ENCODE results near the gene PDCD11.
A peak's percentile ranks its signal among the peaks of the same experiment; 100 is the strongest.

PDCD11 gene

GRCh38 chr10:103465411-103466179, 69.2 kb downstream of the PDCD11 start:
- H3K27ac ChIP-seq, result no peak overlapping the region
- H3K9me3 ChIP-seq, result no peaks in the 10 kb centered on the region
- H3K4me3 ChIP-seq, result no peak overlapping the region
- H3K36me3 ChIP-seq, result no peaks in the 10 kb centered on the region
- DNase-seq, result no peak
- no peaks in the 10 kb centered on the region for H3K4me1 ChIP-seq
- no peaks in the 10 kb centered on the region for H3K27me3 ChIP-seq
- intact Hi-C loops (cut with DNase I; ENCODE audit: low total_unique reads), result no loop called here
- no peak for TF ChIP-seq CTCF (IDR thresholded peaks at IDR 0.05)

GRCh38 chr10:103466734-103467133, 70.3 kb downstream of the PDCD11 start:
- H3K4me1 ChIP-seq, result no peaks in the 10 kb centered on the region
- H3K27me3 ChIP-seq, result peaks cover 0 to 2% of the 10 kb centered on the region in 2 donors
- H3K27ac ChIP-seq, result no peak overlapping the region
- no peak overlapping the region for H3K4me3 ChIP-seq
- DNase-seq, result no peak
- intact Hi-C loops (cut with DNase I; ENCODE audit: low total_unique reads), result no loop called here
- TF ChIP-seq CTCF (IDR thresholded peaks at IDR 0.05), result no peak
- no peaks in the 10 kb centered on the region for H3K9me3 ChIP-seq
- no peaks in the 10 kb centered on the region for H3K36me3 ChIP-seq

- no peak for DNase-seq
- Histone ChIP-seq H3K27me3 (peaks cover 0 to 6% of the 10 kb centered on the region in 2 donors), H3K4me3 (no peak overlapping the region), H3K36me3 (no peaks in the 10 kb centered on the region), H3K27ac (no peak overlapping the region), H3K9me3 (no peaks in the 10 kb centered on the region), H3K4me1 (no peaks in the 10 kb centered on the region)
- TF ChIP-seq CTCF (IDR thresholded peaks at IDR 0.05), result no peak
- intact Hi-C loops (cut with DNase I; ENCODE audit: low total_unique reads), result no loop called here
Observed at GRCh38 chr10:103467406-103467805, 71.0 kb downstream of the PDCD11 start.

DNA sequence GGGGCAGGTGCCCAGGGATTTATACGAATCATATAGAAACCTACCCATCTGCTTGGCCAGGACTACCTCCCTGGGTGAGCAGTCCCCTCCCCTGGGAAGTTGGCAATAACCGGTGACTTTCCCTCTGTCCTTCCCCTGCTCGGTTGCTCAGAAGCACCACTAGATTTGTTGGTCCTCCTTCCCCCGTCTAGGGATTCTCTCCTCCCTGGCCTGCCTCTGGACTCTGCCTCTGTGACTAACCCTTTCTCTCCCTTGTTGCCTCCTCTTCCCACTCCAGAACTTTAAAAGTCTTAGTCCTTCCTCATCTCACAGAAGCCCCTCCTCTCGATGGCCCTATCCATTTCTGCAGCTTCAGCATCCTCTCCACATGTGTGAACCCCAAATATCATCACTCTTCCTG, 72.8 kb downstream of the PDCD11 start:
- intact Hi-C loops (cut with DNase I; ENCODE audit: low total_unique reads), result no loop called here
- Histone ChIP-seq H3K27ac (no peak overlapping the region), H3K36me3 (no peaks in the 10 kb centered on the region), H3K4me3 (no peak overlapping the region), H3K4me1 (no peaks in the 10 kb centered on the region), H3K9me3 (no peaks in the 10 kb centered on the region), H3K27me3 (peaks cover 0 to 10% of the 10 kb centered on the region in 2 donors)
- no peak for TF ChIP-seq CTCF (IDR thresholded peaks at IDR 0.05)
- DNase-seq, result no peak

GRCh38 chr10:103470761-103471653, 74.6 kb downstream of the PDCD11 start:
- Histone ChIP-seq H3K27ac (no peak overlapping the region), H3K4me3 (no peak overlapping the region), H3K36me3 (no peaks in the 10 kb centered on the region), H3K27me3 (peaks cover 0 to 10% of the 10 kb centered on the region in 2 donors), H3K9me3 (no peaks in the 10 kb centered on the region), H3K4me1 (no peaks in the 10 kb centered on the region)
- no peak for TF ChIP-seq CTCF (IDR thresholded peaks at IDR 0.05)
- peak in 1 of 2 donors; percentile 54 for DNase-seq
- intact Hi-C loops (cut with DNase I; ENCODE audit: low total_unique reads), result no loop called here

Data from tibial artery (tissue), 4 donors.